HG03565 (cell line): ENCODE data around the gene AGRN.
"Not testable (repeated sequence)": the region's sequence is repeated elsewhere in the genome, so short reads cannot be mapped to it uniquely, and the experiment has no call there.

Experiments
- ATAC-seq: cut with Tn5 transposase; IDR thresholded peaks from one replicate; pipeline ENCODE4 v1.9.1; 2021; ENCODE audit warnings: mild to moderate bottlenecking, moderate library complexity; ENCODE audit not compliant: unreplicated experiment

The AGRN gene

GRCh38 chr1:999725-1000356 lies 20.1 kb upstream of the AGRN start, which contains the start of gene HES4:
Gene HES4, minus strand, starts transcription at chr1:1000097. Its CDS starts 124 bp downstream, at chr1:999973.
- no peak for ATAC-seq

- ATAC-seq: no peak
Observed at GRCh38 chr1:1000357-1001056, 19.4 kb upstream of the AGRN start.

- ATAC-seq: no peak
Observed at GRCh38 chr1:1001057-1001783, 18.7 kb upstream of the AGRN start.

GRCh38 chr1:1003618-1004419 lies 16.1 kb upstream of the AGRN start:
- no peak for ATAC-seq

GRCh38 chr1:1004420-1004779 lies 15.5 kb upstream of the AGRN start:
- no peak for ATAC-seq

- ATAC-seq: no peak
Observed at GRCh38 chr1:1004780-1005697, 14.9 kb upstream of the AGRN start.

- ATAC-seq: no peak
Observed at GRCh38 chr1:1005774-1006304, 14.1 kb upstream of the AGRN start.

- no peak for ATAC-seq
Observed at GRCh38 chr1:1006305-1007159, 13.4 kb upstream of the AGRN start.

- not testable (repeated sequence) for ATAC-seq
Observed at GRCh38 chr1:1010131-1010530, 9.8 kb upstream of the AGRN start.

- ATAC-seq: no peak
Observed at GRCh38 chr1:1011396-1011949, 8.4 kb upstream of the AGRN start.

GRCh38 chr1:1012736-1013104 lies 7.2 kb upstream of the AGRN start:
- ATAC-seq: not testable (repeated sequence)

- peak; percentile 69 for ATAC-seq
Observed at GRCh38 chr1:1013105-1013921, 6.6 kb upstream of the AGRN start, which contains the start of gene ISG15. Gene ISG15, plus strand, starts transcription at chr1:1013497. Its CDS starts 77 bp downstream, at chr1:1013574.

GRCh38 chr1:1013922-1014648 lies 5.8 kb upstream of the AGRN start:
- no peak for ATAC-seq

GRCh38 chr1:1014799-1015681 lies 4.9 kb upstream of the AGRN start:
- no peak for ATAC-seq

GRCh38 chr1:1017397-1018320 lies 2.3 kb upstream of the AGRN start:
- not testable (repeated sequence) for ATAC-seq
